GM23338 (cell line): ENCODE results near the gene GRIK4. TPM values are rescaled to one million over a fixed set of nuclear protein-coding genes. Genes with fewer than 3 reads are reported as not detected.

Experiments
- ATAC-seq: fragments of 200-7000 bp; cut with Tn5 transposase; 3 replicates; pipeline ENCODE4 v1.9.1; 2020
- DNase-seq: peaks from one replicate; pipeline ENCODE4 v3.0.0-alpha.2; 2015; ENCODE audit warnings: low spot score
- H2AFZ ChIP-seq: fragments of 200-600 bp; sonication (generic); 2 replicates; pipeline ENCODE4 v1.8.0; 2016; ENCODE audit warnings: antibody characterized with exemption, mild to moderate bottlenecking, moderate library complexity
- H3F3A ChIP-seq: fragments of 200-600 bp; sonication (generic); replicated peaks from 2 replicates; pipeline ENCODE4 v1.8.0; 2017; ENCODE audit warnings: antibody characterized with exemption, mixed run types, low read depth
- H3K27ac ChIP-seq: fragments of 200-600 bp; sonication (generic); 2 replicates; pipeline ENCODE4 v1.6.1; 2016; ENCODE audit warnings: low read depth
- H3K27me3 ChIP-seq: fragments of 200-600 bp; sonication (generic); 2 replicates; pipeline ENCODE4 v1.8.0; 2016; ENCODE audit warnings: mild to moderate bottlenecking, mixed run types, moderate library complexity; ENCODE audit not compliant: insufficient read depth
- H3K36me3 ChIP-seq: fragments of 200-600 bp; sonication (generic); 2 replicates; pipeline ENCODE4 v1.8.0; 2016; ENCODE audit warnings: mild to moderate bottlenecking; ENCODE audit not compliant: insufficient read depth
- H3K4me1 ChIP-seq: fragments of 200-600 bp; sonication (generic); 2 replicates; pipeline ENCODE4 v1.8.0; 2016; ENCODE audit warnings: mild to moderate bottlenecking, moderate library complexity; ENCODE audit not compliant: insufficient read depth
- H3K4me2 ChIP-seq: fragments of 200-600 bp; sonication (generic); 2 replicates; pipeline ENCODE4 v1.7.1; 2017; ENCODE audit warnings: mixed run types
- H3K4me3 ChIP-seq: fragments of 200-600 bp; sonication (generic); 2 replicates; pipeline ENCODE4 v1.6.1; 2016; ENCODE audit warnings: mixed run types
- H3K79me2 ChIP-seq: fragments of 200-600 bp; sonication (generic); replicated peaks from 2 replicates; pipeline ENCODE4 v1.8.0; 2017; ENCODE audit warnings: mild to moderate bottlenecking; ENCODE audit not compliant: insufficient read depth
- H3K9me2 ChIP-seq: fragments of 200-600 bp; sonication (generic); 2 replicates; pipeline ENCODE4 v1.8.0; 2017; ENCODE audit not compliant: insufficient read depth
- H4K20me1 ChIP-seq: fragments of 200-600 bp; sonication (generic); replicated peaks from 2 replicates; pipeline ENCODE4 v1.8.0; 2017; ENCODE audit warnings: mild to moderate bottlenecking; ENCODE audit not compliant: insufficient read depth
- H3K27ac Mint-ChIP-seq: 2 replicates; pipeline ENCODE4 v1.8.0; 2020; ENCODE audit warnings: inconsistent platforms, mild to moderate bottlenecking, moderate library complexity, mixed read lengths
- H3K27me3 Mint-ChIP-seq: 3 replicates; pipeline ENCODE4 v1.8.0; 2022; ENCODE audit warnings: low read depth, mild to moderate bottlenecking, moderate library complexity, mixed read lengths, inconsistent platforms; ENCODE audit not compliant: insufficient read depth, poor library complexity
- H3K36me3 Mint-ChIP-seq: 3 replicates; pipeline ENCODE4 v1.8.0; 2021; ENCODE audit warnings: low read depth, mild to moderate bottlenecking, inconsistent platforms, moderate library complexity, mixed read lengths
- H3K4me1 Mint-ChIP-seq: 3 replicates; pipeline ENCODE4 v1.8.0; 2020; ENCODE audit warnings: mild to moderate bottlenecking, inconsistent platforms, mixed read lengths
- H3K4me3 Mint-ChIP-seq: 3 replicates; pipeline ENCODE4 v1.8.0; 2021; ENCODE audit warnings: moderate library complexity, mild to moderate bottlenecking, inconsistent platforms, mixed read lengths
- H3K9me3 Mint-ChIP-seq: 3 replicates; pipeline ENCODE4 v1.8.0; 2020; ENCODE audit warnings: moderate library complexity, mild to moderate bottlenecking, inconsistent platforms, mixed read lengths
- CREB1 ChIP-seq: fragments of 250-450 bp; sonication (Bioruptor Pico); IDR thresholded peaks from 2 replicates; pipeline ENCODE4 v1.5.0; 2020; ENCODE audit warnings: low read depth, mild to moderate bottlenecking, moderate library complexity
- CTCF ChIP-seq, 2 experiments: fragments of 200-600 bp in 1 of 2; sonication (generic) in 1 of 2; conservative IDR thresholded peaks; 2 replicates each; pipeline versions ENCODE4 v1.5.1 to v1.6.1; 2016 to 2017; ENCODE audit warnings: antibody characterized with exemption in 2 of 2, low read depth in 2 of 2, mild to moderate bottlenecking in 2 of 2, moderate library complexity in 1 of 2
- EZH2 ChIP-seq: fragments of 200-600 bp; sonication (generic); IDR thresholded peaks from one replicate; pipeline ENCODE4 v1.8.0; 2017; ENCODE audit warnings: antibody characterized with exemption, mild to moderate bottlenecking, low read depth; ENCODE audit not compliant: unreplicated experiment
- EZH2phosphoT487 ChIP-seq: fragments of 200-600 bp; sonication (generic); IDR thresholded peaks from one replicate; pipeline ENCODE4 v1.8.1; 2018; ENCODE audit warnings: antibody characterized with exemption; ENCODE audit not compliant: unreplicated experiment
- JUNB ChIP-seq: IDR thresholded peaks from one replicate; pipeline ENCODE4 v1.6.1; 2016; ENCODE audit warnings: antibody characterized with exemption; ENCODE audit not compliant: unreplicated experiment
- NANOG ChIP-seq: IDR thresholded peaks from 2 replicates; pipeline ENCODE4 v1.6.1; 2016; ENCODE audit warnings: antibody characterized with exemption, borderline replicate concordance
- POLR2AphosphoS5 ChIP-seq: IDR thresholded peaks from 2 replicates; pipeline ENCODE4 v1.6.1; 2016; ENCODE audit warnings: antibody characterized with exemption, low read depth
- STAT1 ChIP-seq: IDR thresholded peaks from one replicate; pipeline ENCODE4 v1.6.1; 2016; ENCODE audit warnings: antibody characterized with exemption; ENCODE audit not compliant: unreplicated experiment
- ZNF114 ChIP-seq: fragments of 250-450 bp; sonication (Bioruptor Pico); IDR thresholded peaks from 2 replicates; pipeline ENCODE4 v1.5.0; 2020; ENCODE audit warnings: mild to moderate bottlenecking, moderate library complexity
- ZNF331 ChIP-seq: fragments of 250-450 bp; sonication (Bioruptor Pico); IDR thresholded peaks from 2 replicates; pipeline ENCODE4 v1.5.0; 2020; ENCODE audit warnings: low read depth, mild to moderate bottlenecking, moderate library complexity
- polyA plus RNA-seq: library from polyadenylated mRNA; unstranded; fragments of >200 nt; fragmentation: Nextera tagmentation; extraction: Ambion mirVana; gene quantifications from 2 replicates; pipeline ENCODE4 v1.2.1, GENCODE V29; 2016
- total RNA-seq: library from RNA; depleted of rRNA; stranded (reverse); fragments of >200 nt; shearing (Covaris generic); gene quantifications from 2 replicates; pipeline ENCODE4 v1.2.3, GENCODE V29; 2014
- TF ChIP-seq, protein P1 (sequence below): IDR thresholded peaks from one replicate; pipeline ENCODE4 v1.6.1; 2018; ENCODE audit warnings: antibody characterized with exemption; ENCODE audit not compliant: unreplicated experiment

GRIK4 gene
- total and polyA plus RNA-seq, 2 experiments from 2014 or later, result 0.63 to 2.2 TPM

DNA sequence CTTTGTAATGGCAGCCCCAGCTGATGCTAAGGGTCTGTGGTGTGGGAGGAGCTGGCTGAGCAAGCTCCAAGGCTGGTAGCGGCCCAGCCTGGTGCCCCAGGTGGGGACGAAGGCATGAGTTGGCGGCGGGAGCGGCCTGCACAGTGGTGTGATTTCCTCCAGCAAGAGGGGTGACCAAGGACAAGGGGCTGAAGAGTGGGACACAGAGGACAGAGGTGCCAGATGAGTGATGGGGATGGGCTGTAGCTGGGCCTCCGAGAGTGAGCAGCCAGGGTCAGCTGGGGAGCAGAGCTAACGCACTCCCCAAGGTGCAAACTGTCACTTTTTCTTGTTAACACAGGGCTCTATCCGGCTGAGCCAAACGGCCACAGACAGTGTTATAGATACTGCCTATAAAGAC is 283.2 kb downstream of the GRIK4 start (continued):
- TF ChIP-seq CTCF (conservative IDR thresholded peaks at IDR 0.05; ENCODE audit: low read depth in 2 of 2), result no peak
- TF ChIP-seq NANOG, result no peak
- no peak for TF ChIP-seq ZNF331 (CRISPR knock-in tag)
- TF ChIP-seq, protein P1, sequence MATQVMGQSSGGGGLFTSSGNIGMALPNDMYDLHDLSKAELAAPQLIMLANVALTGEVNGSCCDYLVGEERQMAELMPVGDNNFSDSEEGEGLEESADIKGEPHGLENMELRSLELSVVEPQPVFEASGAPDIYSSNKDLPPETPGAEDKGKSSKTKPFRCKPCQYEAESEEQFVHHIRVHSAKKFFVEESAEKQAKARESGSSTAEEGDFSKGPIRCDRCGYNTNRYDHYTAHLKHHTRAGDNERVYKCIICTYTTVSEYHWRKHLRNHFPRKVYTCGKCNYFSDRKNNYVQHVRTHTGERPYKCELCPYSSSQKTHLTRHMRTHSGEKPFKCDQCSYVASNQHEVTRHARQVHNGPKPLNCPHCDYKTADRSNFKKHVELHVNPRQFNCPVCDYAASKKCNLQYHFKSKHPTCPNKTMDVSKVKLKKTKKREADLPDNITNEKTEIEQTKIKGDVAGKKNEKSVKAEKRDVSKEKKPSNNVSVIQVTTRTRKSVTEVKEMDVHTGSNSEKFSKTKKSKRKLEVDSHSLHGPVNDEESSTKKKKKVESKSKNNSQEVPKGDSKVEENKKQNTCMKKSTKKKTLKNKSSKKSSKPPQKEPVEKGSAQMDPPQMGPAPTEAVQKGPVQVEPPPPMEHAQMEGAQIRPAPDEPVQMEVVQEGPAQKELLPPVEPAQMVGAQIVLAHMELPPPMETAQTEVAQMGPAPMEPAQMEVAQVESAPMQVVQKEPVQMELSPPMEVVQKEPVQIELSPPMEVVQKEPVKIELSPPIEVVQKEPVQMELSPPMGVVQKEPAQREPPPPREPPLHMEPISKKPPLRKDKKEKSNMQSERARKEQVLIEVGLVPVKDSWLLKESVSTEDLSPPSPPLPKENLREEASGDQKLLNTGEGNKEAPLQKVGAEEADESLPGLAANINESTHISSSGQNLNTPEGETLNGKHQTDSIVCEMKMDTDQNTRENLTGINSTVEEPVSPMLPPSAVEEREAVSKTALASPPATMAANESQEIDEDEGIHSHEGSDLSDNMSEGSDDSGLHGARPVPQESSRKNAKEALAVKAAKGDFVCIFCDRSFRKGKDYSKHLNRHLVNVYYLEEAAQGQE, result no peak
- TF ChIP-seq ZNF114 (CRISPR knock-in tag), result no peak
- no peak for TF ChIP-seq JUNB
- TF ChIP-seq CREB1 (CRISPR knock-in tag), result no peak
- no peak for TF ChIP-seq EZH2

DNA sequence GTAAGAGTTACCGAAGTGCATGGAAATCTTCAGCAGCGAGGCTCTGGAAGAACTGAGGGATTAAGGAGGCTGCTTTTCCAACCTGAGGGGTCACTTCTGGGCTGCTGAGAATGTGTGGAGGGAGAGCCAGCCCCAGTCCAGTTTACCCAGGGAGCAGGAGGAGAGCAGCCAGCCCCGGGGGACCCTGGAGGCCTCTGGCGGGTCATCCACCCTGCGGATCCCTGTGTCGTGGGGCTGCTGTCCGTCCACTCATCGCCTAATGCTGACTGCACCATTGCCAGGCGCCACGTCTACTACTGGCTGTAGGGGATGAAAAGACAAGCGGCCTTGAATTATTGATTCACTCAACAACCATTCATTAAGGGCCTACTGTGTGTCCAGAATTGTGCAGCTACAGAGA is 283.6 kb downstream of the GRIK4 start:
- no peak for TF ChIP-seq EZH2
- no peak for TF ChIP-seq STAT1
- no peak for TF ChIP-seq EZH2phosphoT487
- no peak for TF ChIP-seq POLR2AphosphoS5
- TF ChIP-seq ZNF331 (CRISPR knock-in tag), result no peak
- no peaks in the 10 kb centered on the region for H3F3A ChIP-seq
- H3K9me2 ChIP-seq, result no peaks in the 10 kb centered on the region
- DNase-seq (no peak), ATAC-seq (no peak)
- Mint-ChIP-seq H3K9me3 (no peaks in the 10 kb centered on the region), H3K4me3 (no peak overlapping the region), H3K27me3 (peaks cover 5% of the 10 kb centered on the region), H3K4me1 (peaks cover 5% of the 10 kb centered on the region; the same call in 2 of the 3 replicates), H3K36me3 (no peaks in the 10 kb centered on the region), H3K27ac (no peak overlapping the region)
- H3K4me1 ChIP-seq, result no peaks in the 10 kb centered on the region; the same call in 1 of the 2 replicates
- no peaks in the 10 kb centered on the region; the same call in 1 of the 2 replicates for H4K20me1 ChIP-seq
- no peaks in the 10 kb centered on the region for H3K79me2 ChIP-seq
- no peak overlapping the region for H2AFZ ChIP-seq
- no peak overlapping the region for H3K4me3 ChIP-seq
- H3K4me2 ChIP-seq, result no peak overlapping the region
- H3K27ac ChIP-seq, result no peak overlapping the region
- H3K27me3 ChIP-seq, result no peaks in the 10 kb centered on the region
- no peaks in the 10 kb centered on the region for H3K36me3 ChIP-seq
